ENCODE results near the gene TXNDC2.

TXNDC2 gene

GRCh38 chr18:9885170-9886004, at the start of gene TXNDC2:
TSS of gene TXNDC2 (plus strand) at chr18:9885973. CDS start at chr18:9886681, 708 bp downstream.
- TF ChIP-seq CTCF (IDR thresholded peaks at IDR 0.05; ENCODE audit: extremely low read depth, missing control alignments), result no peak
- DNase-seq (ENCODE audit: low spot score), result no peak

GRCh38 chr18:9838144-9838877, 47.5 kb upstream of the TXNDC2 start:
- TF ChIP-seq CTCF (IDR thresholded peaks at IDR 0.05; ENCODE audit: extremely low read depth, missing control alignments), result no peak
- DNase-seq (ENCODE audit: low spot score), result no peak

- no peak for TF ChIP-seq CTCF (IDR thresholded peaks at IDR 0.05; ENCODE audit: extremely low read depth, missing control alignments)
- no peak for DNase-seq (ENCODE audit: low spot score)
These were observed 46.6 kb upstream of the TXNDC2 start for GRCh38 chr18:9839211-9839610.

GRCh38 chr18:9839853-9840252, 45.9 kb upstream of the TXNDC2 start:
- no peak for TF ChIP-seq CTCF (IDR thresholded peaks at IDR 0.05; ENCODE audit: extremely low read depth, missing control alignments)
- no peak for DNase-seq (ENCODE audit: low spot score)

GRCh38 chr18:9841752-9842151, 44.0 kb upstream of the TXNDC2 start:
- DNase-seq (ENCODE audit: low spot score), result no peak
- TF ChIP-seq CTCF (IDR thresholded peaks at IDR 0.05; ENCODE audit: extremely low read depth, missing control alignments), result no peak

- no peak for DNase-seq (ENCODE audit: low spot score)
- TF ChIP-seq CTCF (IDR thresholded peaks at IDR 0.05; ENCODE audit: extremely low read depth, missing control alignments), result no peak
These were observed 43.3 kb upstream of the TXNDC2 start for GRCh38 chr18:9842448-9842847.

GRCh38 chr18:9845256-9845655, 40.5 kb upstream of the TXNDC2 start:
- TF ChIP-seq CTCF (IDR thresholded peaks at IDR 0.05; ENCODE audit: extremely low read depth, missing control alignments), result no peak
- no peak for DNase-seq (ENCODE audit: low spot score)
